NCI-H345 (cell line): ENCODE results near the gene STAT5B.
"Not testable (repeated sequence)": the region's sequence is repeated elsewhere in the genome, so short reads cannot be mapped to it uniquely, and the experiment has no call there.

Experiments used
- DNase-seq: peaks from one replicate; lab custom pipeline; 2025; lab: John Stamatoyannopoulos, UW

STAT5B gene

DNA sequence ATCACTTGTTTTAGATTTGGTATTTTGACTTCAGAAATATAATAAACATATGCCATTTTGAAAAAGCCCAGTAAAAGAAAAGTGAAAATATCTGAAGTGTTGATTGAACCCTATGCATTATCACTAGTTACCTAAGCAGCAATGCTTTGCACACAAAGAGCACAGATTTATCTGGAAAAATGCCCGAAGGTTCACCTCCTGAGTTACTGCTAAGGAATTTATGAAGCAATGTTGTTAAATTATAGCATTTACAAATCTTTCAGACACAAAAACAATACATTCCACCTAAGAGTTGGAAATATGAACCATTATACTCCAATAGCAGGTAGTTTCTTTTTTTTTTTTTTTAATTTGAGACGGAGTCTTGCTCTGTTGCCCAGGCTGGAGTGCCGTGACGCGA is 43.0 kb downstream of the STAT5B start:
- DNase-seq, result no peak

- no peak for DNase-seq
These were observed 46.0 kb downstream of the STAT5B start for GRCh38 chr17:42230225-42230624.

DNA sequence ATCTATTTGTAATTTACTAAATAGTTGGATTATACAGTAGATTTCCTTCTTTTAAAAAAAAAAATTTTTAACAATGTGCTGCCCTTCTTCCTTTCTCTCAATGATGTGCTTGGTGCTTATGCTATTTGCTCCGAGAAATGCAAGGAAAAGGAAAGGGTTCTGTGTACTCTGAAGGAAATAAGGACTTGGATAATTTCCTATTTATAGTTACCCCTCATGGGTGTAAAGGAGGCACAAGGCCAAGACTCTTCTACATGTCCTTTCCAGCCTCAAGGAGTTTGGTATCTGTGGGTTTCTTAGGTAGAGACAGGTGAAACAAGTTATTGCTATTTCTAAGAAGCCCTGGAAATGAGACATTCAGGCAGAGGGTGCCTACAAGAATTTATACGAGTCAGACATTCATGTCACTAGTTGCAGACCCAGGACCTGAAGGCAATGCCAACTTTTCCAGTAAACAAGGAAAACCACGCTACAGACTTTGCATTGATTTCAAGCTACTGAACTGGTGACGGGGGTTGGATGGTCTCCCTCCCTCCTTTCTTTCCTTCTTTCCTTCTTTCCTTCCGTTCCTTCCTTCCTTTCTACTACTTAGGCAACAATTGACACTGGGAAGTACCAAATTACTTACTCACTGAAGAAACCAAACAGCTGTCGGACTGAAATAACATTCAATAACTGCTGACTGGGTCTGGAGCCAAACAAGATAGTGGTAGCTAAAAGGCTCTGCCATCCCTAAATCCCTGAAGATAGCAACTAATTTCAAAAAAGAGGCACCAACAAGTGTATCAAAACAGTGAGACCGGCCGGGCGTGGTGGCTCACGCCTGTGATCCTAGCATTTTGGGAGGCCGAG is 48.1 kb downstream of the STAT5B start:
- DNase-seq, result no peak

- DNase-seq, result no peak
These were observed 50.5 kb downstream of the STAT5B start for GRCh38 chr17:42225646-42226045.

GRCh38 chr17:42224651-42225050 is 51.5 kb downstream of the STAT5B start:
- DNase-seq, result no peak

- peak; percentile 2 for DNase-seq
These were observed 54.1 kb downstream of the STAT5B start for GRCh38 chr17:42221886-42222745.

GRCh38 chr17:42219280-42219679 is 56.9 kb downstream of the STAT5B start:
- DNase-seq, result not testable (repeated sequence)

DNA sequence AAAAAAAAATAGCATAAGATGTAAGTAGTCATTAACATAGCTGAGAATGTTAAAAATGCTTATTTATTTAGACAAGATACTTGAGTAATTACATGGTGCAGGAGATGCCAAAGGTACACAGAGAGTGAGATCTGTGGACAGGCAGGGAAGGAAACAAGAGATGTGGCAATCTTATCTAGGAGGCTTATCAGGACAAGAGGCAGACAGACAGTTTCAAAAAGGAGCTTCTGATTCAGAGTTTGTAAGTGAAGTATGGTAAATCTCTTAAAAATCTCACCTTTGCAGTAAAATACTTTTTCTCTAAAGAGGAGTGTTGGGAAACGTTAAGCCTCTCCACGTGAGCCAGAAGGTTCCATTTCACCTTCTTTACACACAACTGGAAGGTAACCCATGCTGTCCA is 62.0 kb downstream of the STAT5B start:
- DNase-seq, result no peak

GRCh38 chr17:42212382-42212781 is 63.8 kb downstream of the STAT5B start:
- DNase-seq, result no peak

- not testable (repeated sequence) for DNase-seq
These were observed 64.3 kb downstream of the STAT5B start for GRCh38 chr17:42211921-42212341.

- DNase-seq, result no peak
These were observed 66.1 kb downstream of the STAT5B start for GRCh38 chr17:42210046-42210445.

DNA sequence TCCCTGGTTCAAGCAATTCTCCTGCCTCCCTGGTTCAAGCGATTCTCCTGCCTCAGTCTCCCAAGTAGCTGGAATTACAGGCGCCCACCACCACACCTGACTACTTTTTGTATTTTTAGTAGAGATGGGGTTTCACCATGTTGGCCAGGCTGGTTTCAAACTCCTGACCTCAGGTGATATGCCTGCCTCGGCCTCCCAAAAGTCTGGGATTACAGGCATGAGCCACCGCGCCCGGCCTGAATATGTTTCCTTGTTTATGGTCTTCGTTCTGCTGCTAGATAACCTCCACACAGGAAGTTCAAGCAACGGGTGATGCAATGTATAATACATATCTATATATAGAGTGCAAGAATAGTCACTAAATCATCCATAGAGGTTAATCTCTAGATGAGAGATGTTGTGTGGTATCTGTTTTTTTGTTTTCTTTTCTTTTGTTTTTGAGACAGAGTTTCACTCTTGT is 70.0 kb downstream of the STAT5B start:
- not testable (repeated sequence) for DNase-seq

GRCh38 chr17:42203354-42203753 is 72.8 kb downstream of the STAT5B start:
- no peak for DNase-seq

GRCh38 chr17:42202696-42203095 is 73.5 kb downstream of the STAT5B start:
- DNase-seq, result no peak

GRCh38 chr17:42202159-42202558 is 74.0 kb downstream of the STAT5B start:
- no peak for DNase-seq

DNA sequence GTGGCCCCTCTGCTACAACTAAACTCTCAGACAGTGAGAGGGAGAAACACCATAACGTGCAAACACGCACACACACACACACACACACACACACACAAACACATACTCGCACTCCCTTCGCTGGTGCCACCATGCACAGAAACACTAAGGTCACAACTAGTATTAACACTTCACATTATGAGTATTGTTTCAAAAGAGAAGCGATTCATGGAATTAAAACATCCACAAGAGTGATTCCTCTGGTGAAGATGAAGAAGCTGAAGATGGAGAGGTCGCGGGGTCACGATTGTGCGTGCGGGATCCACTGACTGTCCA is 74.8 kb downstream of the STAT5B start:
- no peak for DNase-seq

- no peak for DNase-seq
These were observed 75.3 kb downstream of the STAT5B start for GRCh38 chr17:42200706-42201457.

DNA sequence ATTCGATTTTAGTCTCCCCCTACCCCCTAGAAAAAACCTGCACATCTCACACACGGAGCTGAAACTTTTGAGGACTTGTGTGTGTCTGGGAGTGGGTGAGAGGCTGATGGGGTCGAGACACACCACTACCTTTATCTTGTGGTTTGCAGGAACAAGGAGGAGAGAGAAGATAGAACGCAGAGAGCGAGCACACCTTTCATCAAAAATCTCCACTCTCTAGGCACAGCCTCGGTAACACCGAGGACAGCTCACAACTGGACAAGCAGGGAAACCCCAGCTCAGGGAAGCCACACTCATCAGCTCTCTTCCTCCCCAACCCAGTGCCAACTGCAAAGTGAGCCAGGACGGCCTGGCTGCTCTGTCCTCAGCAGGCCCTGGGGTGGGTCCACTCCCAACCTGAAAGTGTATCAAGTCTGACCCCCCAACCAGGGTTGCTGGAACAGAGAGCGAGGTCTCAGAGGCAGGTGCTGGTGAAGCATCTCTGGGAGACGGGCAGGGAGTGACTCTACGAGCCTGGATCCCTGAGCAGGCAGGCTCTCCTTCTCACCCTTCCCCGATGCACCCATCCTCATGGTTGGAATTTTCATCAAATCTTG is 76.7 kb downstream of the STAT5B start:
- DNase-seq, result no peak

DNA sequence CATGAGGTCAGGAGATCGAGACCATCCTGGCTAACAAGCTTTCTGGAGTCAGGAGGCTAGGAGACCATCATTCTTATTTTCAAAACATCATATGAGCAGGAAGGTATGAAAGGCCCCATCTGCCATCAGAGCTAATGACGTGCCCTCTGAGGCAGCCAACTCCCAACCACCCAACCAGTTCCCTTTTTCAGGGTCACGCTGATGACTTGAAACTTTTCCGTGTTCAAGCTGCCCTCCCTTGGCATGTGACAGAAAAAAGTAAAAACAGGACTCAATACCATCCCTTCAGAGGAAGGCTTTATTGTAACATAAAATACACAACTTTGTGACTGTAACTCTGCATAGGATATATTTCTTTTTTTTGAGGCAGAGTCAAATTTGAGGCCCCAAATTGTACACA is 77.3 kb downstream of the STAT5B start:
- no peak for DNase-seq

DNA sequence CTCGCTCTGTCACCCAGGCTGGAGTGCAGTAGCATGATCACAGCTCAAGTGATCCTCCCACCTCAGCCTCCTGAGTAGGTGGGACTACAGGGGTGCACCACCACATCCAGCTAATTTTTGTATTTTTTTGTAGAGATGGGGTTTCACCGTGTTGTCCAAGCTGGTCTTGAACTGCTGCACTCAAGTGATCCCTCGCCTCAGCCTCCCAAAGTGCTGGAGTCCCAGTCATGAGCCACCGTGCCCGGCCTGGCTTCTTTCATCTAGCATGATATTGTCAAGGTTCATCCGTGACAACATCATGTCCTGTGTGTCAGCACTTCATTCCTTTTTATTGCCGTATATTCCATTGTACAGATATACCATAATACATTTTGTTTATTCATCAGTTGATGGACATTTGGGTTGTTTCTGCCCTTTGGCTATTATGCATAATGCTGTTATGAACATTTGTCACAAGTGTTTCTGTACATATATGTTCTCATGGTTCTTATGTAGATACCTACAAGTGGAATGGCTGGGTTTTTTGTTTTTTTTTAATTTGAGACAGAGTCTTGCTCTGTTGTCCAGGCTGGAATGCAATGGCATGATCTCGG is 78.5 kb downstream of the STAT5B start:
- DNase-seq, result no peak
